Measurements from ENCODE around the gene MZT2B.
"Not testable (repeated sequence)": the region's sequence is repeated elsewhere in the genome, so short reads cannot be mapped to it uniquely, and the experiment has no call there.

Gene MZT2B

GRCh38 chr2:130152816-130153595 lies 29.1 kb upstream of the MZT2B start:
- no peak for DNase-seq (ENCODE audit: low spot score)

- not testable (repeated sequence) for DNase-seq (ENCODE audit: low spot score)
These were observed 28.2 kb upstream of the MZT2B start for GRCh38 chr2:130153721-130154422.

GRCh38 chr2:130154423-130154770 lies 27.7 kb upstream of the MZT2B start:
- not testable (repeated sequence) for DNase-seq (ENCODE audit: low spot score)

- no peak for DNase-seq (ENCODE audit: low spot score)
These were observed 27.0 kb upstream of the MZT2B start for GRCh38 chr2:130154773-130155765.

- peak; percentile 26 for DNase-seq (ENCODE audit: low spot score)
These were observed 26.0 kb upstream of the MZT2B start for GRCh38 chr2:130155956-130156623.

GRCh38 chr2:130156624-130157004 lies 25.4 kb upstream of the MZT2B start:
- no peak for DNase-seq (ENCODE audit: low spot score)

GRCh38 chr2:130157354-130157753 lies 24.7 kb upstream of the MZT2B start:
- DNase-seq (ENCODE audit: low spot score) = not testable (repeated sequence)

GRCh38 chr2:130157825-130158514 lies 24.1 kb upstream of the MZT2B start:
- DNase-seq (ENCODE audit: low spot score) = not testable (repeated sequence)

- DNase-seq (ENCODE audit: low spot score) = no peak
These were observed 23.4 kb upstream of the MZT2B start for GRCh38 chr2:130158631-130159030.

GRCh38 chr2:130159376-130159775 lies 22.7 kb upstream of the MZT2B start:
- not testable (repeated sequence) for DNase-seq (ENCODE audit: low spot score)

- DNase-seq (ENCODE audit: low spot score) = no peak
These were observed 21.9 kb upstream of the MZT2B start for GRCh38 chr2:130160131-130160530.

GRCh38 chr2:130160838-130161705 lies 21.0 kb upstream of the MZT2B start:
- not testable (repeated sequence) for DNase-seq (ENCODE audit: low spot score)

GRCh38 chr2:130162486-130162885 lies 19.6 kb upstream of the MZT2B start:
- not testable (repeated sequence) for DNase-seq (ENCODE audit: low spot score)

- DNase-seq (ENCODE audit: low spot score) = no peak
These were observed 19.1 kb upstream of the MZT2B start for GRCh38 chr2:130162968-130163367.

- no peak for DNase-seq (ENCODE audit: low spot score)
These were observed 16.6 kb upstream of the MZT2B start for GRCh38 chr2:130165293-130166016.

- DNase-seq (ENCODE audit: low spot score) = not testable (repeated sequence)
These were observed 15.5 kb upstream of the MZT2B start for GRCh38 chr2:130166611-130167010.

GRCh38 chr2:130169163-130169562 lies 12.9 kb upstream of the MZT2B start:
- not testable (repeated sequence) for DNase-seq (ENCODE audit: low spot score)

- no peak for DNase-seq (ENCODE audit: low spot score)
These were observed 12.2 kb upstream of the MZT2B start for GRCh38 chr2:130169896-130170295.

- not testable (repeated sequence) for DNase-seq (ENCODE audit: low spot score)
These were observed 7.2 kb upstream of the MZT2B start for GRCh38 chr2:130174866-130175265.

Measured in hepatic stellate cell (primary cell).